COR-L47 (cell line): ENCODE data around the gene CEP290.
"Not testable (repeated sequence)": the region's sequence is repeated elsewhere in the genome, so short reads cannot be mapped to it uniquely, and the experiment has no call there.

Experiments used
- DNase-seq: peaks from one replicate; lab custom pipeline; 2025; lab: John Stamatoyannopoulos, UW

CEP290 gene

DNA sequence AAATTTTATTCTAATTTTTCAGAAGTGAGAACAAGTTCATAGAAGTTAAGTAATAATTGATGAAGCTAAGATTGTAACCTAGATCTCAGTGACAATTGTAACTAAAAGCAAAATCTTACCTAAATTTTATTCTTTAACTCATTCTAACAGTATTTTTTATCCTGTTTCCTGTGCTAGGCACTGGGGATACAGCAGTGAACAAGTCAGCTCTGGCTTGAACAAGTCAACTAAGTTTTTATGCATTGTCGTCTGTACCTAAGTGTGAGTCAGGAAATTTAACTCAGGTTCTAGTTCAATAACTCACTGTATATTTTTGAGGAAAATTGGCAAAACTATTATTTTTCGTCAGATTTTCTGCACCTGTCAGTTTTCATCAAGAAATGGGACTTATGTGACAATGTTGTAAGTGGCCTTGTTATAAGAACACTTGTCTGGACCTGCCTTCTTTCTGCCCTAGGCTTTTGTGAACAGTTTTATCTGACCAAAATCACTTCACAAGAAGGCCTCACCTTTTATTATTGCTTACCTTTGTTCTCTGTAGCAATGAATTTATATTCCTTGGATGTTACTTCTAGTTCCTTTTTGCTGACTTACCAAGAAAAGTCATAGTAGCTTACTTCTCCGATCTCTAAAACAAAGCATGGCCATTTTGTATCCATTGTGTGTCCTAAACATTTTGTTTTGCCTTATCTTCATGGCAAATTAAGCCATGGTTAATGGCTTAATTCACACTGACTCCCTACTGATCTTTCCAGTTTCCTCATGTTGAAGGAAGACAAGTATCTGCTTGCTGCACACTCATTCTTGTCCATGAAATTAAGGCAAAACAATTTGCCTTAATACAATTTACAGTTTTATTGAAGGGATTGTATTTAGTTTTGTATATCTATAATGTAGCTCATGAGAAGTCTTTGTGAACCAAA is 2.9 kb upstream of the CEP290 start:
- no peak for DNase-seq

DNA sequence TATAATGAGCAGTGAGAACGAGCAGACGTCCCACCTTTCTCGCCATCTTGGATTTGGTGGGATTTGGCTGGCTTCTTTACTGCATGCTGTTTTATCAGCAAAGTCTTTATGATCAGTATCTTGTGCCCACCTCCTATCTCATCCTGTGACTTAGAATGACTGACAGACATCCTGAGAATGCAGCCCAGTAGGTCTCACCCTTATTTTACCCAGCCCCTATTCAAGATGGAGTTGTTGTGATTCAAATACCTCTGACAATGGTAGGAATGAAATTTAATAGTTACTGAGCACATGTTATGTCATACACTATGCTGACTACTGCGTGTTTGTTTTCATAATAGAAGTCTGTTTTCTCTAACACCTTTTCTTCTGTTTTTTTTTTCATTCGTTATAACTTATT is 2.1 kb upstream of the CEP290 start:
- DNase-seq: no peak

DNA sequence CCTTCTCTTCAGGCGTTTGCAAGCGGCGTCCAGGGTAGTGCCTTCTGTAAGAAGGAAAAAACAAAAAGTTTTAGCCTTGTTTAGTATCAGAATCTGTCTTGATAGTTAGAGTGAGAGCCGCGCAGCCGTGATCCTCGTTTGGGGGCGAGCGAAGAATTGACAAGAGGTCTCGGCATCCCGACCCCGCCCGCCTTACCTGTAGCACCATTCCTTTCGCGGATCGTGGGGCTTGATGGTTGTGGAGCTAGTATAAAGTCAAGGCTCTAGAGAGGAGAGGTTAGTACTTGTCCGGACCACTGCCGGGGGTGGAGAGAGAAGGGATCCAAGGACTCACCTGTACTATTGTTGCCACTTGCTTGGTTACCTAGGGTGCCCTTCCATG is 713 bp upstream of the CEP290 start:
- DNase-seq: peak; percentile 15

DNA sequence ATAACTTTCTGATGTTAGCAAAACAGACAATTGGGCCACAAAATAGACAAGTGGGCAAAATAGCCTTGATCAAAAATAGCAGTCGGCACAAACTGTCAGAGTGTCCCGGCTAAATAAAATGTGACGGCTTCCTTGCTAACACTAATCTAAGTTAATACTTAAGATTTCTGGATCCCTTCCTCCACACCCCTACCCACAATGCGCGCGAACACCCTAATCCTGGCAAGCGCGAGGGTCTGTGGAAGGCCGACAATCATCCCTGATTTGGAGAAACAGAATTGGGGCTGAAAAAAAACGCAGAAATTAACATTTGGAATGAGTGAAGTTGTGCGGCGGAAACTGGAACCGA is 489 bp downstream of the CEP290 start:
- no peak for DNase-seq

DNA sequence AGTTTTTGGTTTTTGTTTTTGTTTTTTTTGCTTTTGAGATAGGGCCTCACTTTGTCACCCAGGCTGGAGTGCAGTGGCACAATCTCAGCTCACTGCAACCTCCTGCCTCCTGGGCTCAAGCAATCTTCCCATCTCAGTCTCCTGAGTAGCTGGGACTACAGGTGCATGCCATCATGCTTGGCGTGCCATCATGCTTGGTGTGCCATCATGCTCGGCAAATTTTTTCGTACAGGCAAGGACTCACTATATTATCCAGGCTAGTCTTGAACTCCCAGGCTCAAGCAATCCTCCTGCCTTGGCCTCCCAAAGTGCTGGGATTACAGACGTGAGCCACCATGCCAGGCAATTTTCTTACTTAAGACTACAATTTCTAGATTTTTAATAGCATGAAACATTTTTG is 2.2 kb downstream of the CEP290 start:
- not testable (repeated sequence) for DNase-seq

DNA sequence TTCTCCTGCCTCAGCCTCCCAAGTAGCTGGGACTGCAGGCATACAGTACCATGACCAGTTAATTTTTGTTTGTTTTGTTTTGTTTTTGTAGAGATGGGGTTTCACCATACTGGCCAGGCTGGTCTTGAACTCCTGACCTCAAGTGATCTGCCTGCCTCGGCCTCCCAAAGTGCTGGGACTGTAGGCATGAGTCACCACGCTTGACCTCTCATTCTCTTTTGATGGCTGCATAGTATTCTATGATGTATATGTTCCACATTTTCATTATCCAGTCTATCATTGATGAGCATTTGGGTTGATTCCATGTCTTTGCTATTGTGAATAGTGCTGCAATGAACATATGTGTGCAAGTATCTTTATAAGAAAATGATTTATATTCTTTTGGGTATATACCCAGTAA is 8.7 kb downstream of the CEP290 start:
- DNase-seq: not testable (repeated sequence)

DNA sequence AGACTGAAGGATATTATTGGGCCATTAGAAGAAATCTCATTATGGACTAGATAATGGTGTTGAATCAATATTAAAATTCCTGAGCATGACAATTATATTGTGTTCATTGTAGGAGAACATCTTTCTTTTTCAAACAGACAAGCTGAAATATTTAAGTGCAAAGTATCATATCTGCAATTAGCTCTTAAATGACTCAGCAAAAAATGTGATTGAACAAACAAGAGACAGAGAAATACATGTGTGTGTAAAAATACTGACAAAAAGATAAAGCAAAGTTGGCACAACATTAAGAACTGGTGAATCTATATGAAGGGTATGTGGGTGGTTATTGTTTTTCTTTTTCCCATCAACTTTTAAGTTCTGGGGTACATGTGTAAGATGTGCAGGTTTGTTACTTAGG is 9.5 kb downstream of the CEP290 start:
- no peak for DNase-seq

DNA sequence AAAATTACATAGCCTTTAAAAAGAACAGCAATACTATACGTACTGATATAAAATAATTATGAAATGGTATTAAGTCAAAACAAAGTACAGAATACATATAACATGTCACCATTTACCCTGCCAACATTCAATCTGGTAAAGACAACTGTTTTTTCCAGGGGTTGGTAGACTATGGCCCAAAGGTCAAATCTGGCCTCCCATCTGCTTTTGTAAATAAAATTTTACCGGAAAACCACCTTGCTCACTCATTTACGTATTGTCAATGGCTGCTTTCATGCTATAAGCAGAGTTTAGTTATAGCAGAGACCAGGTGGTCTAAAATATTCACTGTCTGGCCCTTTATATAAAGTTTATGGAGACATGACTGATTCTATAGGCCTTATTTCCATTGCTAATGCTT is 14.0 kb downstream of the CEP290 start:
- no peak for DNase-seq

DNA sequence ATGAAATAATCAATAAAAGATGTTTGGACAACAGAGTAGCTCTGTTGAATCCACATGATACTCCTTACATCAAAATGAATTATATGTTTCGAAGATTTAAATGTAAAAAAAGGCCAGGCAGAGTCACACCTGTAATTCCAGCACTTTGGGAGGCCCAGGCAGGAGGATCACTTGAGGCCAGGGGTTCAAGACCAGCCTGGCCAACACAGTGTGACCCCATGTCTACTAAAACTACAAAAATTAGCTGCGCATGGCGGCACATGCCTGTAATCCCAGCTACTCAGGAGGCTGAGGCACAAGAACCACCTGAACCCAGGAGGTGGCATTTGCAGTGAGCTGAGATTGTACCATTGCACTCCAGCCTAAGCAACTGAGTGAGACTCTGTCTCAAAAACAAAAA is 14.8 kb downstream of the CEP290 start:
- no peak for DNase-seq

DNA sequence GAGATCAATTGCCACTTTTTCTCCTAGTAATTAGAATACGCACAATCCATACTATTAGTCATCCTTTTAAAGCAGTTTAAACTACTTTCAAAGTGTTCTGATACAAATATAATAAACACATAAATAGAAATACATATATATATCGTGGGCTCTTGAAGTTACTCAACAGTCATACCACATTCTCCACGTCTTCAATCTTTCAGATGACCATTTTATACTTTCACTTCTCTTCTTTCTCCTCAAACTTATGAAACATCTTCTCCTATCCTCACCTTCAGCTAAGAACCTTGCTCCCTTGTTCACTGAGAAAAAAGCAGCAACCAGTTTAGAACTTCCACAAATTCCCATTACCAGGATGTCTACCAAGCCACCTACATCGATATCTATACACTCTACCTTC is 19.2 kb downstream of the CEP290 start:
- no peak for DNase-seq

DNA sequence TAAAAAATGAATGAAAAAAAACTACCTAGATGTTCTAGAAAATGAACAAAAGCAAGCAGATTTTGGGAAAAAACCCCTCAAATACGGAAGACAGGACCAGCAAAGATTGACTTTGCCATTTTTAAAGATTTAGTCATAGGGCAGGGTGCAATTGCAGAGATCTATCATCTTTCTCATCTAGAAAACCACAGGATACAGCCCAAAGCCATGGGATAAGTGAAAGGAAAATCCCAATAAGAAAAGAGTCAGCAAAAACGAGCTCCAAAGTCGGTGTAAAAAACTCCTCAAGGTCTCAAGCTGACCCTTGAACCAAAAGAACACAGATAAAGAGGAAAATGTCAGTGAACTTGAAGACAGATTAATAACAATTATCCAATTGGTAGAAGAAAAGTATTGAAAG is 28.0 kb downstream of the CEP290 start:
- DNase-seq: no peak

DNA sequence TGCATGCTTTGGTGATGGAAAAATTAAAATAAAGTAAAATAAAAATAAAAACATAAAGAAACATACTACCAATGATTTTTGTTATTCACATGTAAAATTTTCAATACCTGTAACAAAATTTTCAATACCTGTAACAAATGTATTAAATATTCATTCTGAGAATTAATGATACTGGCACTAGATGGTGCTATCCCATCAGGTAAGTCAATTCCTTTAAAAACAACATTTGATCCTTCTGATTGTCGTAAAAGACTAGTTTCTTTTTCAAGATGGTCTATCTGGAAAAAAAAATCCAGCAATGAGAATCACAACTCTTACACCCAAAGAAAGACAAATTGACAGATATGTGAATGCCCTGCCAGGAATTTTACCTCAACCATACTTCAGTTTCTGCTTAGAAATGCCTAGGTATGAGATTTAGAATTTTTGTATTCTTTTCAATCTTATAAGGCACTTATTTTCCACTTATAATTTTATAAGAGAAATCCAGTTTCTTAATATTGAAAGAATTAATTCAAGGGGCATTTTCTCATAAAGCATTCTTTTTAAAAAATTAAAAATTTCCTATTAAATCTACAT is 30.7 kb downstream of the CEP290 start:
- peak; percentile 37 for DNase-seq

DNA sequence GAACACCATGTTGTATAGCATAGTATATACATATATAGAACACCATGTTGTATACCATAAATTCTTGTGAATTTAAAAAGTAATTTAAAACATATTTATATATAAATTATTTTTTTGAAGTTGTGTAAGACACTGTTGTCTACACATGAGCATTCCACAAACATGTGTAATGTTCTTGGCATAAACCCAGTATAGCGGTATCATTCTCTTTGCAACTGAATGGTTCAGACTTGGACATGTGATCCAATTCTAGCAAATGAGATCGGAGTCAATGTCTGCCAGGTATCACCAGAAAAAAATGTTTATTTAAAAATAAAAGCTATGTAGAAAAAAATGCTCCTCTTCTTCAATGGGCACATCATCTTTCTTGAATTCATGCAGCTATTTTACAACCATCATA is 33.9 kb downstream of the CEP290 start:
- no peak for DNase-seq

DNA sequence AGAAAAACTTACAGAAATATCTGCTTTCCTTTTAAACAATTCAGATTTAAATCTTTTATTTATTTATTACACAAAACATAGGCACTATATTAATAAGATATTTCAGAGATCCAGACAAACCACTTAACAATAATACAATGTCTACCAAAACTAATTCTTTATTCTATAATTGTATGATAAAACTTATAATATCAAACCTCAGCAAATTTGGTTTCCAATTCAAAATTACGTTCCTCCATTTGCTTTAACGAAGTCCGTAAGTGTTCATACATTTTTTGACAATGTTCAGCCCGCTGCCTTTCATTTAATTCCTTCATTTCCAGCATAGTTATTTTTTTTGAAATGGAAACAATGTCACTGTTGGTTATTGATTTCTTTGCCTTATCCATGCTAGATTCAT is 48.3 kb downstream of the CEP290 start:
- DNase-seq: no peak

DNA sequence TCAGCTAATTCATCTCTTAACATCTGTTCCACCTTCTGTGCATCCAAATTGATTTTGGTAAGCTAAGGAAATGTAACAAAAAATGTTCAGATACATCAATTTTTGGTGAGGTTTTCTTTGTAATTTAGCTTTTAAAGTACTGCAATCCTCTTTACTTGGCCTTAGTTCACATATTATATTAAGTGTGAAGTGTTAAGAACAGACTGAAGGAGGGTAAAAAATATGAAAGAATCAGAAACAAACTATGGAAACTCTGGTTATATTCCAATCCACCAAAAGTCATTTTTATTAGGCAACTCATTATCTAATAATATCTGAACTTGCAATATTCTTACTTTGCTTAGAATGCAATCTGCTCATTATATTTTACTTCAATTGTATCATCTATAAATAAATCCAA is 49.1 kb downstream of the CEP290 start:
- no peak for DNase-seq

DNA sequence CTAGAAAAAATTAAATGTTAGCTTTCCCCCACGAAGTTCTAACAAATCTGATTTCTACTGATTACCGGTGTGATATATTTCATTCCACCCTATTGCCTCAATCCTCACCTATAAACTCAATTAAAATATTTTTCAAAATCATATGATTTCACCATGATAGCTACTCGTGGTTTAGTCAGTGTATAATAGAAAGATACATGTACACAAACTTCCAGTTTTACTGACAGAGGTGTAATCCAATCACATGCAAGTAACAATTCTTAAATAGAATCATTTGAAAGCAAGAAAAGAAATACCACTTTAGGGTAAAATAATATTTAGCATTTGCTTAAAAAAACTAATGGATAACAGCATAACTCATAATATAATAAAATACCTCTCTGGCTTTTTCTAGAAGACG is 57.7 kb downstream of the CEP290 start:
- no peak for DNase-seq

DNA sequence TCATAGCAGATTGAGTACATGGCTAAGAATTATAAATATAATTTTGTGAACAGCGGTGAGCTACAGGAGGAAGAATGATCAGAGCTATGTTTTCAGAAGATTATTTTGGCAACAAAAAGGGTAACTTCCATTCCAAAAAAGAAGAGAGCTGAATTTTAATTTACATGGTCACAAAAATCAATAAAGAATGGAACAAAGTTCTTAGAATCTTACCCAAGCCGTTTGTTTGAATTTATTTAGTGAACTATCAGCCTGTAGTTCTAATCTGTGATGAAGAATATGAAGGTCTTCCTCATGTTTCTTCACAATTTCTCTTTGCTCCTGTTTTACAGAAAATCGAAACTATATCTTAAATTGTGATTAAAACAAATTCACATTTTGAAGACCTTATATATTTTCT is 58.3 kb downstream of the CEP290 start:
- DNase-seq: no peak

DNA sequence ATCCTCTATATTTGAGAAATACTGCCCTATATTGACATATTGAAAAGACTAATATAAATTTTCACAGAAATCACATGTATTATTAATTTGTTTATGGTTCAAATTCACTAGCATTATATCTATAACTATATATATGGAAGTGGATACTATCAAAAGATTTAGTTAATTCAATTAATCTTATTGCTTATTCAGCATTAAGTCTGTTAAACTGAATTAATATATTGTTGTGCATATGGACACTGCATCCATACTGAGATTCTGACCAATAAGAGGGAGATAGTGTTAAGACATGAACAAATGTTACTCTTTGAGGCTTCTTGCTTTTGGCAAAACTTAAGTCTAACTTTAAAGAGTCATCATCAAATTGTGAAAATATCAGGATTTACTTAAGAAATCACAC is 60.6 kb downstream of the CEP290 start:
- no peak for DNase-seq

DNA sequence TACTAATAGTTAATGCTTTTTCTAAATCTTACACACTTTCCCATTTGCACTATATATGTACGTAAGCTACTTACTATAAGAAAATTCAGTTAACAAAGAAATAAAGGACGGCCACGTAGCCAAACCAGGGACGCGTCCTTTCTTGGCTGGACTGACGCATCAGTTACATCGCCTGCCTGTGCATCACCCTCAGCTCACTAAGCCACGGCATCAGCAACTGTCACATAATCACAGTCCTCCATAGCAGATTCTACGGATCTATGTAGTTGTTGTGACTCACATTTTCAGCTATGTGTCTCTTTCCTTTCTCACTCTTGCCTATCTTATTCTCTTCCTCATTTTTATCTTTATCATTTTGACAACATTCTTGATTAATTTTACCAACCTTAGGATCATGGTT is 74.6 kb downstream of the CEP290 start:
- DNase-seq: no peak

DNA sequence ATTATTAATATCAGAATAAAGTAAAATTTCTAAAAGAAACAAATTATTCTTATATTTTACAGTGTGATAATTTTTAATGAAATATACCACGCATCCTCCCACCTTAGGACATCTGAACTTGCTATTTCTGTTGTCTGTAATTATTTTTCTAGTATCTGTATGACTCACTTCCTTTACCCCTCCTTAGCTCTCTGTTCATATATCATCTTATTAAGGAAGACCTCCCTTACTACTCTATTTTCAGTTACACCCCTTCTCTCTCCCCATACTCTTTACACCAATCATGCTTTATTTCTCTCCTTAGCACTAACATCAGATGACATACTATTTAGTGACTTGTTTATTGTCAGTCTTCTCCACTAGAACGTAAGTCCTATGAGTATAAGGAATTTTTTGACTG is 78.5 kb downstream of the CEP290 start:
- DNase-seq: no peak

DNA sequence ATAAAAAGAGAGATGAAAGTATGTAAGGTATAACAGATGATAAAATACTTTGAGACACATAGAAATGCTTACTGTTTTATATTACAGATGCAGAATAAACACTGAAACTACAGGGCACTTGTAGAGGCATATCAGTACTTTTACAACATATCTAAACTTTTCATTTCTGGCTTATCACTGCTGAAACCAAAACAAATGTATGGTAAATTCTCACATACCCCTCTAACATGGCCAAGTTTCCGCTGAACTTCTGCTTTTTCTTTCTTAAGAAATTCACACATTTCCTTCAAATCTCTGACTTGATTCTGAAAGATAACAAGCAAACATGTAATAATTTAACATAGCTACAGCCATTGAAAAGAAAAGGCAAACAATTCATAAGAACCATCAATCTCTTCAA is 79.4 kb downstream of the CEP290 start:
- DNase-seq: no peak

DNA sequence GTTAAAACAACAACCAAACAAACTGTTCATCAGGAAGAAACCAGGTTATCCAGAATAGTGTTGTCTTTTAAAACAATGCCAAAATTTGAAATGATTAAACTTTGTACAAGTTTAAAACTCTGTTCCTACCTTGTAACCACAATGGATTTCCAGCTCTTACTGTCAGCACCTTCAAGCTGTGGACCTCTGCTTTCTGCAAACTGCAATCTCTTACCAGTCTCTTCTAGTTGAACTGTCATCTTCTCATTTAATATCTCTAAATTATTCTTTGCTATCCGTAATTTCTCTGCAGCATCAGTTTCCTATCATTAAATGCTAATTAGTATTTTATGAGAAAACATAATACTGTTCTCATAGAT is 83.2 kb downstream of the CEP290 start:
- no peak for DNase-seq

DNA sequence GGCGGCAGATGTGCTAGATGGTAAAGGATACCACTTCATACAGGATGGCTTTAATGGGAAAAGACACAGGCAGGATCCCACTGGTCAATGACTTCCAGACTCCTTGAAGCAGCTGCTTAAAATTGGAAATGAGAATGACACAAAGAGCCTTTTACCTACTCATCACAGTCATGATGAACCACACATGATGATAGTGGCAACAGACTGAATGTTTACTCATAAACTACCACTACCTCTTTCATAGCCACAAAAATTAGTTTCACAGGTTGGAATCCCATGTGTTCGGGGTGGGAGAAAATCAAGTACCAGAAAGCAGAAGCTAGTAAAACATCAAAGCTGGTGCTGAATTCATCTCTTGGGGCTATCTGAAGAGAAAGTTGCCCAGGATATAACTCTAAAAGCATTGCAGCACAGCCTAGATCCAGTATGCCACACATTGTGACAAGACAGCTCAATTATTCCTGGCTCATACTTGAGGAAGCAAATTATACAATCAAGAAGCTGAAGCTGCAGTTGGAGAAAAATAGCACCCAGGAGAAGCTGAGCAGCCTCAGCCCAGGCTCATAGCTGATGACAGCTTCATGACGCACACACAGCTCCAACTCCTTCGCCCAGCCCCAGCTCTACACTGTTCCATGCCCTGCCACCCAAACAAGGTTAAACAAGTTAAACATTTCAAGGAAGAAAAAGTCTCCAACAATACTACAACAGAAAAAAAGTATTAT is 83.7 kb downstream of the CEP290 start:
- no peak for DNase-seq
